NCI-H1092 (cell line): ENCODE data around the gene HOXB4.

Experiments
- DNase-seq: peaks from one replicate; lab custom pipeline; 2025; lab: John Stamatoyannopoulos, UW

Gene HOXB4

GRCh38 chr17:48589831-48590606 is 11.9 kb upstream of the HOXB4 start, which contains the start of gene HOXB3:
Gene HOXB3, minus strand, starts transcription at chr17:48590241. Its CDS starts 37,767 bp downstream, at chr17:48552474.
- DNase-seq, result no peak

GRCh38 chr17:48589060-48589830 is 11.1 kb upstream of the HOXB4 start:
- no peak for DNase-seq

- DNase-seq, result no peak
These were observed 10.4 kb upstream of the HOXB4 start for GRCh38 chr17:48588528-48588927.

GRCh38 chr17:48588074-48588415 is 9.9 kb upstream of the HOXB4 start:
- no peak for DNase-seq

- peak; percentile 96 for DNase-seq
These were observed 9.3 kb upstream of the HOXB4 start for GRCh38 chr17:48587276-48588073.

- peak; percentile 70 for DNase-seq
These were observed 8.5 kb upstream of the HOXB4 start for GRCh38 chr17:48586355-48587258.

- no peak for DNase-seq
These were observed 6.1 kb upstream of the HOXB4 start for GRCh38 chr17:48584223-48584741.

- no peak for DNase-seq
These were observed 5.6 kb upstream of the HOXB4 start for GRCh38 chr17:48583708-48584222.

- DNase-seq, result no peak
These were observed 4.6 kb upstream of the HOXB4 start for GRCh38 chr17:48582750-48583069.

GRCh38 chr17:48579760-48580554 is 1.8 kb upstream of the HOXB4 start:
- DNase-seq, result peak; percentile 56

- no peak for DNase-seq
These were observed 1.3 kb upstream of the HOXB4 start for GRCh38 chr17:48579471-48579759.

- DNase-seq, result peak; percentile 58
These were observed 693 bp upstream of the HOXB4 start for GRCh38 chr17:48578616-48579470.

- no peak for DNase-seq
These were observed 712 bp downstream of the HOXB4 start for GRCh38 chr17:48577330-48577945.

GRCh38 chr17:48576479-48577309 is 1.5 kb downstream of the HOXB4 start:
- no peak for DNase-seq

GRCh38 chr17:48575673-48576478 is 2.3 kb downstream of the HOXB4 start:
- no peak for DNase-seq

GRCh38 chr17:48575066-48575582 is 3.0 kb downstream of the HOXB4 start:
- peak; percentile 83 for DNase-seq

GRCh38 chr17:48574505-48575065 is 3.6 kb downstream of the HOXB4 start:
- no peak for DNase-seq
